Right atrium auricular region (tissue), 2 donors: ENCODE data around the gene GPR108. TPM values are rescaled to one million over a fixed set of nuclear protein-coding genes. Genes with fewer than 3 reads are reported as not detected.

Experiments used
- DNase-seq: peaks from one replicate; pipeline ENCODE4 v3.0.0-alpha.2; 2019; ENCODE audit warnings: low spot score
- H3K27ac ChIP-seq, 2 donors: fragments of 200-600 bp; sonication (generic); 1 replicate in 1 of 2; 2 replicates in 1 of 2; pipeline ENCODE4 v1.5.1; 2016 to 2019
- H3K27me3 ChIP-seq, 2 donors: fragments of 200-600 bp; sonication (generic); one replicate each; pipeline versions ENCODE4 v1.5.1 to v1.6.0; 2017 to 2019
- H3K36me3 ChIP-seq: fragments of 200-600 bp; sonication (generic); one replicate; pipeline ENCODE4 v1.5.1; 2016
- H3K4me1 ChIP-seq, 2 donors: fragments of 200-600 bp; sonication (generic); one replicate each; pipeline versions ENCODE4 v1.5.1 to v1.6.0; 2017 to 2019
- H3K4me3 ChIP-seq, 2 donors: fragments of 200-600 bp; sonication (generic); 1 replicate in 1 of 2; 2 replicates in 1 of 2; pipeline ENCODE4 v1.5.1; 2017 to 2019; ENCODE audit warnings: mild to moderate bottlenecking in 1 of 2, moderate library complexity in 1 of 2
- H3K9me3 ChIP-seq, 2 donors: fragments of 200-600 bp; sonication (generic); one replicate each; pipeline ENCODE4 v1.5.1; 2019
- total RNA-seq, 2 donors: library from RNA; depleted of rRNA; stranded (reverse); fragments of >200 nt; gene quantifications; one replicate each; pipeline ENCODE4 v1.1.0, GENCODE V29; 2016
- TF ChIP-seq, protein P1 (sequence below), 2 donors: fragments of 200-600 bp; sonication (generic); IDR thresholded peaks; one replicate each; pipeline ENCODE4 v1.5.1; 2019; ENCODE audit warnings: antibody characterized with exemption in 2 of 2

The GPR108 gene
- total RNA-seq, 2 donors from 2014 or later, result 40.3 to 41.3 TPM

- Histone ChIP-seq H3K4me3 (no peak overlapping the region), H3K27ac (no peak overlapping the region), H3K9me3 (no peaks in the 10 kb centered on the region), H3K36me3 (no peaks in the 10 kb centered on the region), H3K4me1 (no peaks in the 10 kb centered on the region), H3K27me3 (no peaks in the 10 kb centered on the region)
- no peak for DNase-seq
- TF ChIP-seq, protein P1, sequence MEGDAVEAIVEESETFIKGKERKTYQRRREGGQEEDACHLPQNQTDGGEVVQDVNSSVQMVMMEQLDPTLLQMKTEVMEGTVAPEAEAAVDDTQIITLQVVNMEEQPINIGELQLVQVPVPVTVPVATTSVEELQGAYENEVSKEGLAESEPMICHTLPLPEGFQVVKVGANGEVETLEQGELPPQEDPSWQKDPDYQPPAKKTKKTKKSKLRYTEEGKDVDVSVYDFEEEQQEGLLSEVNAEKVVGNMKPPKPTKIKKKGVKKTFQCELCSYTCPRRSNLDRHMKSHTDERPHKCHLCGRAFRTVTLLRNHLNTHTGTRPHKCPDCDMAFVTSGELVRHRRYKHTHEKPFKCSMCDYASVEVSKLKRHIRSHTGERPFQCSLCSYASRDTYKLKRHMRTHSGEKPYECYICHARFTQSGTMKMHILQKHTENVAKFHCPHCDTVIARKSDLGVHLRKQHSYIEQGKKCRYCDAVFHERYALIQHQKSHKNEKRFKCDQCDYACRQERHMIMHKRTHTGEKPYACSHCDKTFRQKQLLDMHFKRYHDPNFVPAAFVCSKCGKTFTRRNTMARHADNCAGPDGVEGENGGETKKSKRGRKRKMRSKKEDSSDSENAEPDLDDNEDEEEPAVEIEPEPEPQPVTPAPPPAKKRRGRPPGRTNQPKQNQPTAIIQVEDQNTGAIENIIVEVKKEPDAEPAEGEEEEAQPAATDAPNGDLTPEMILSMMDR (IDR thresholded peaks at IDR 0.05), result no peak
Measured at GRCh38 chr19:6694147-6694815, 43.1 kb downstream of the GPR108 start.

- Histone ChIP-seq H3K36me3 (no peaks in the 10 kb centered on the region), H3K9me3 (no peaks in the 10 kb centered on the region), H3K27ac (no peak overlapping the region), H3K4me1 (no peaks in the 10 kb centered on the region), H3K27me3 (no peaks in the 10 kb centered on the region), H3K4me3 (no peak overlapping the region)
- DNase-seq, result no peak
- TF ChIP-seq, protein P1 (IDR thresholded peaks at IDR 0.05), result no peak
Measured at GRCh38 chr19:6693681-6694080, 43.7 kb downstream of the GPR108 start.

- no peaks in the 10 kb centered on the region for H3K9me3 ChIP-seq
- H3K4me1 ChIP-seq, result no peaks in the 10 kb centered on the region
- H3K27ac ChIP-seq, result no peak overlapping the region
- no peaks in the 10 kb centered on the region for H3K27me3 ChIP-seq
- H3K36me3 ChIP-seq, result no peaks in the 10 kb centered on the region
- TF ChIP-seq, protein P1 (IDR thresholded peaks at IDR 0.05), result no peak
- no peak overlapping the region for H3K4me3 ChIP-seq
- DNase-seq, result no peak
Measured at GRCh38 chr19:6693056-6693471, 44.3 kb downstream of the GPR108 start.

DNA sequence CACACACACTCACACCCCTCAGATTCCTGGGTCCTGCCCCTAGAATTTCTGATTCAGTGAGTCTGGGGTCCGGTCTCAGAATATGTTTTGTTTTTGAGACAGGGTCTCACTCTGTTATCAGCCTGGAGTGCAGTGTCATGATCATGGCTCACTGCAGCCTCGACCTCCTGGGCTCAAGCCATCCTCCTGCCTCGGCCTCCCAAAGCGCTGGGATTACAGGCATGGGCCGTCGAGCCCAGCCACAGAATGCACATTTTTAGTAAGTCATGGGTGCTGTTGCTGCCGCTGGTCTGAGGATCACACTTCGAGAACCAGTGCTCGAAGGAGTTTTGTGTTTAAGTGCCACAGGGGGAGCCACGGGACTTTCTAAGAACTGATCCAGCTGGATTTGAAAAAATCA lies 45.4 kb downstream of the GPR108 start:
- H3K27ac ChIP-seq, result no peak overlapping the region
- TF ChIP-seq, protein P1 (IDR thresholded peaks at IDR 0.05), result no peak
- no peak for DNase-seq
- H3K27me3 ChIP-seq, result no peaks in the 10 kb centered on the region
- H3K36me3 ChIP-seq, result no peaks in the 10 kb centered on the region
- no peak overlapping the region for H3K4me3 ChIP-seq
- H3K4me1 ChIP-seq, result no peaks in the 10 kb centered on the region
- H3K9me3 ChIP-seq, result no peaks in the 10 kb centered on the region

GRCh38 chr19:6691342-6691741 lies 46.0 kb downstream of the GPR108 start:
- TF ChIP-seq, protein P1 (IDR thresholded peaks at IDR 0.05), result no peak
- Histone ChIP-seq H3K27me3 (no peaks in the 10 kb centered on the region), H3K4me1 (no peaks in the 10 kb centered on the region), H3K4me3 (no peak overlapping the region), H3K9me3 (no peaks in the 10 kb centered on the region), H3K27ac (no peak overlapping the region), H3K36me3 (no peaks in the 10 kb centered on the region)
- no peak for DNase-seq
